Mononuclear cell (primary cell): ENCODE results near the gene GLMN. TPM values are rescaled to one million over a fixed set of nuclear protein-coding genes. Genes with fewer than 3 reads are reported as not detected.
"Not testable (repeated sequence)": the region's sequence is repeated elsewhere in the genome, so short reads cannot be mapped to it uniquely, and the experiment has no call there.

Experiments used
- H3K27me3 ChIP-seq: 2 replicates; pipeline ENCODE4 v1.6.0; 2011; ENCODE audit warnings: low read length, control low read depth; ENCODE audit not compliant: insufficient read depth
- H3K4me1 ChIP-seq: 2 replicates; pipeline ENCODE4 v1.5.1; 2011; ENCODE audit warnings: mild to moderate bottlenecking, low read length, control low read depth; ENCODE audit not compliant: insufficient read depth
- H3K4me3 ChIP-seq: 2 replicates; pipeline ENCODE4 v1.5.1; 2011; ENCODE audit warnings: mild to moderate bottlenecking, low read length, moderate library complexity
- H3K9me3 ChIP-seq: 2 replicates; pipeline ENCODE4 v1.5.1; 2011; ENCODE audit warnings: low read depth, mild to moderate bottlenecking, control low read depth, low read length
- total RNA-seq: library from RNA; depleted of rRNA; stranded (reverse); fragments of >200 nt; gene quantifications from one replicate; pipeline ENCODE4 v1.2.3, GENCODE V29; 2012

The GLMN gene
- total RNA-seq, 1 donor, result 11.8 TPM

DNA sequence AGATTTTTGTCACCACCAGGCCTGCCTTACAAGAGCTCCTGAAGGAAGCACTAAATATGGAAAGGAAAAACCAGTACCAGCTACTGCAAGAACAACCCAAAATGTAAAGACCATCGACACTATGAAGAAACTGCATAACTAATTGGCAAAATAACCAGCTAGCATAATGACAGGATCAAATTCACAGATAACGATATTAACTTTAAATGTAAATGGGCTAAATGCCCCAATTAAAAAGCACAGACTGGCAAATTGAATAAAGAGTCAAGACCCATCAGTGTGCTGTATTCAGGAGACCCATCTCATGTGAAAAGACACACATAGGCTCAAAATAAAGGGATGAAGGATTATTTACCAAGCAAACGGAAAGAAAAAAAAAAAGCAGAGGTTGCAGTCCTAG, 44.1 kb downstream of the GLMN start:
- H3K4me3 ChIP-seq, H3K27me3 ChIP-seq, H3K9me3 ChIP-seq, H3K4me1 ChIP-seq: not testable (repeated sequence)

DNA sequence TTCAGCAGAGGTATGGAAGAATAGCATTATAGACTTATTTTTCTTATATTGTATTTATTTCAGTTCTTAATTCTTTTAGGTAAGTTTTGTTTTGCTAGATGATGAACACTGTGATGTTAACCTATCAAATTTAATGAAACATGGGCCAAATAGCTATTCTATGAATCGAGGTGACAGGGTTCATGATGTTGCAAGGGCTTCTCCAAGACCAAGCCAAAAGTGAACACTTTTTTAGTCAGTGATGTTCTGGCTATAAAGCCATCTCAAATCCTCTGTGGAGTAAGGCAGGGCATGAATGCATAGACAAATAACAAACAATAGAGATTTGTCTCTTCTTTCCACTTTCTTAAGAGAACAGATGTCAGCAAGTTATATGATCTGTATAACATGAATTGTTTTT, 54.4 kb downstream of the GLMN start:
- Histone ChIP-seq H3K4me1 (no peaks in the 10 kb centered on the region), H3K27me3 (no peaks in the 10 kb centered on the region), H3K4me3 (no peak overlapping the region), H3K9me3 (no peaks in the 10 kb centered on the region)

- Histone ChIP-seq H3K4me1 (no peaks in the 10 kb centered on the region), H3K4me3 (no peak overlapping the region), H3K27me3 (no peaks in the 10 kb centered on the region), H3K9me3 (no peaks in the 10 kb centered on the region)
Observed at GRCh38 chr1:92240034-92240433, 58.8 kb downstream of the GLMN start.

- H3K9me3 ChIP-seq, result no peaks in the 10 kb centered on the region
- H3K4me1 ChIP-seq, result no peaks in the 10 kb centered on the region
- no peak overlapping the region for H3K4me3 ChIP-seq
- H3K27me3 ChIP-seq, result no peaks in the 10 kb centered on the region
Observed at GRCh38 chr1:92230736-92231135, 68.1 kb downstream of the GLMN start.

DNA sequence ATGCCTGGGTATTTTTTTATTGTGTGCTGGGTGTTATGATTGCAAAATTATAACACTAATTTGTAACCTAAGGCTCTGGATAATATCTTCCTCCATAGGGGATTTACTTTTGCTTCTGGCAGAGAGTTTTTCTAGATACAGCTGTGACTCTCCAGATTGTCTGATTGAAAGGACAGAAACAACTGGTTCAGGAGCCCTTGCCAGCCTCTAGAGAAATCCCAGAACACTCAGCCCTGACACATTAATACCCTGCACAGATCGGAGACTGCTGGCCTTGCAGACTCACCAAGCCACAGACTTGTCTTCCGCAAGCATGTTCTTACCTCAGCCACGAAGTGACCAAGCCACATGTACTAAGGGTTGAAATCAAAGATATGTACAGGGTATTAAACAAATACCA, 70.4 kb downstream of the GLMN start:
- H3K4me3 ChIP-seq, result no peak overlapping the region
- H3K4me1 ChIP-seq, result no peaks in the 10 kb centered on the region
- H3K9me3 ChIP-seq, result no peaks in the 10 kb centered on the region
- no peaks in the 10 kb centered on the region for H3K27me3 ChIP-seq

- no peaks in the 10 kb centered on the region for H3K4me1 ChIP-seq
- no peak overlapping the region for H3K4me3 ChIP-seq
- no peaks in the 10 kb centered on the region for H3K27me3 ChIP-seq
- H3K9me3 ChIP-seq, result no peaks in the 10 kb centered on the region
Observed at GRCh38 chr1:92219028-92219427, 79.8 kb downstream of the GLMN start.

DNA sequence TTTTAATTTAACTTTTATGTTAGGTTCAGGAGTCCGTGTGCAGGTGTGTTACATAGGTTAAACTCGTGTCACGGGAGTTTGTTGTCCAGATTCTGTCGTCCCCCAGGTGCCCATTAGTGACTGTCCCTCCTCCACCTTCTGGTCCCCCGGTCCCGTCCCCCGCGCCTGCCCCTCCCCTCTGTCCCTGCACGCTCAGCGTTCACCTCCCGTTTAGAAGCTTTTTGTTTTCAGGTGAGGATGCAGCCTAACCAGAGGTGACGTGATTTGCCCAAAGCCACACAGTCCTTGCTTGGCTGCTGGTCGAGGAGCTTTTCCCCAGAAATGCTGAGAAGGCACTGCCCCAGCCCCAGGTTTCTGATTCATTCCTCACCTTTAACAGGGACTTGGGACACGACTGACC, 80.2 kb downstream of the GLMN start:
- H3K9me3 ChIP-seq, result no peaks in the 10 kb centered on the region
- H3K4me1 ChIP-seq, result no peaks in the 10 kb centered on the region
- H3K4me3 ChIP-seq, result no peak overlapping the region
- H3K27me3 ChIP-seq, result no peaks in the 10 kb centered on the region

DNA sequence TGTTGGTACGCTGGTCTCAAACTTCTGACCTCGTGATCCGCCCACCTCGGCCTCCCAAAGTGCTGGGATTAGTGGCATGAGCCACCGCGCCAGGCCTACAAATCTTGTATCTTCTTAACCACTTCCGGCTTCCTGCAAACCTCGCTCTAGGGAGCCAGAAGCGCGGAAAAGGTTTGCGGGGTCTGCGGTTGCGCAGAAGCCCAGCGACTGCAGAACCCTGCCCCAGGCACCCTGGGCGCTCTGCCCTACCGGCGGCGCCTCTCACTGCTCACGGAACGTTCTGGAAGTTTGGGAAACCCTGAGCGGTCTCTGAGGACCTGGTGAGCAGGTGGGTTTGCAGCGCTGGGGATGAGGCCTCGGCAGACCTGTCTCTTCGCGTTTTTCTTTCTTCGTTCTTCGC, 81.1 kb downstream of the GLMN start, which contains the start of gene C1orf146:
Gene C1orf146 (plus strand): TSS at position 195 of the 400 bp plus-strand sequence. CDS start 13,506 bp downstream, outside the sequence.
- H3K27me3 ChIP-seq, result no peaks in the 10 kb centered on the region
- no peak within 1 kb of the TSS for H3K4me3 ChIP-seq
- H3K4me1 ChIP-seq, result no peaks in the 10 kb centered on the region
- H3K9me3 ChIP-seq, result no peaks in the 10 kb centered on the region

DNA sequence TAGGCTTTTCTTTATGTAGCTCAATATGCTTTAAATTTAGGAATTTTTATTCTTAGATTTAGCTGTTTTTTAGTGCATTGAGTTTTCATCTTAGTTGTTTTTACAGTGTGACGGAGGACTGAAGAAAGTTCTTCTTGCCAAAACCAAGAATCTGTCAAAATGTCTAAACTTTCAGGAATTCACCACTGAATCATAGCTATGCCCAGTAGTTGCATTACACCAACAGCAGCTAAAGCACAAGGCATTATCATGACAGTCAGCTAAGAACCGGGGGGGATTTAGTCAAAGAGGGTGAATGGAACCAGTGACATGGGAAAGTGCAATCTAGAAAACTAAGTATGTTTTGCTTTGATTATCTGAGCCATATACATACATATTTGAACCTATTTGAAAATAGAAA, 87.6 kb downstream of the GLMN start:
- H3K27me3 ChIP-seq, result no peaks in the 10 kb centered on the region
- H3K4me1 ChIP-seq, result no peaks in the 10 kb centered on the region
- no peaks in the 10 kb centered on the region for H3K9me3 ChIP-seq
- no peak overlapping the region for H3K4me3 ChIP-seq

DNA sequence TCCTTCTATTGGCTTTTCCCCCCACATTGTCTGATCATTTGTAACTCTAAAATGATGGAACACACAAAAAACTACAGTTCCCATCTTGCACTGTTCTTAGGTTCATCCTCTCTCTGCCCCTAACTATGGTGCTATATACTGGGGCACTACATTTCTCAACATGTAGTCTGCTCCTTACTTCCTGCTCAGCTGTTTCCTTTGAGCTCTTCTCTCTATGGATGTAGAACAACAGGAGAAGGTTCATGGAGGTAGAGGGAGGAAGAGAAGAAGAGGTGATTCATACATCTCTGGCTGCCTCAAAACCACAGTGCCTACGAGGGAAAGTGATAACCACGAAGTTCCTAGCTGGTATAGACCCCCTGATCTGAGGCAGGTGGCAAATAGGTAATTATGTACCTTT, 88.1 kb downstream of the GLMN start:
- no peaks in the 10 kb centered on the region for H3K4me1 ChIP-seq
- H3K9me3 ChIP-seq, result no peaks in the 10 kb centered on the region
- no peaks in the 10 kb centered on the region for H3K27me3 ChIP-seq
- H3K4me3 ChIP-seq, result no peak overlapping the region

DNA sequence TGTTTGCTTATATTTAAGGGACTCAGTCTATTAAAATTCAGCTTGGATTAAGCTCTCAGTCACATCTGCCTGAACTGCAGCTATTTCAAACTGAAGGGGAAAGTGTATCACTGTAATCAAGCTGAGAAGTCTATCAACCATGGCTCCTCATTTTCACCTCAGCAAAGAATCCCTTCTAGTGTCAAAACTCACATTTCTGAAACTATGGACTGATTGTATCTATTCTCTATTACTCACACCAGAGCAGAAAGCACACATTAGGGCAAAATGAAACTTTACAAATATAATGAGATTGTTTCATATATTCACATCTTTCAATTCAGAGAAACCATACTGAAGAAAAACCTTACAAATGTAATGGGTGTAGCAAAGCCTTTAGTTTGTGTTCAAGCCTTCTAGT, 95.7 kb downstream of the GLMN start:
- Histone ChIP-seq H3K27me3 (no peaks in the 10 kb centered on the region), H3K9me3 (no peaks in the 10 kb centered on the region), H3K4me1 (peaks cover 8% of the 10 kb centered on the region), H3K4me3 (no peak overlapping the region)

GRCh38 chr1:92201973-92202372, 96.8 kb downstream of the GLMN start:
- Histone ChIP-seq H3K27me3 (no peaks in the 10 kb centered on the region), H3K4me1 (peaks cover 8% of the 10 kb centered on the region), H3K4me3 (no peak overlapping the region), H3K9me3 (no peaks in the 10 kb centered on the region)

Other genes starting within 250 kb of the GLMN start
- gene SETSIP, start 223.6 kb downstream of the GLMN start, total RNA-seq, result 0.52 TPM
- 2.0 TPM for gene BTBD8, start 218.6 kb downstream of the GLMN start, total RNA-seq
- not detected for gene C1orf146, start 81.1 kb downstream of the GLMN start, total RNA-seq
- 19.2 TPM for gene RPAP2, start 72 bp upstream of the GLMN start, total RNA-seq
- gene GFI1, start 187.9 kb upstream of the GLMN start, total RNA-seq, result 7.1 TPM